Mesodermal cell (in vitro differentiated cells): ENCODE data around the gene BIRC3.
"Not testable (repeated sequence)": the region's sequence is repeated elsewhere in the genome, so short reads cannot be mapped to it uniquely, and the experiment has no call there.

Source experiments
- H3K27ac ChIP-seq: 2 replicates; pipeline ENCODE4 v1.7.0; 2013; ENCODE audit warnings: mild to moderate bottlenecking, low read depth, low read length, moderate library complexity; ENCODE audit not compliant: severe bottlenecking
- H3K36me3 ChIP-seq: 2 replicates; pipeline ENCODE4 v1.7.1; 2013; ENCODE audit warnings: mild to moderate bottlenecking, low read length, moderate library complexity; ENCODE audit not compliant: control insufficient read depth, insufficient read depth
- H3K4me1 ChIP-seq: one replicate; pipeline ENCODE4 v1.7.1; 2013; ENCODE audit warnings: mild to moderate bottlenecking, low read length; ENCODE audit not compliant: insufficient read depth, control insufficient read depth, poor library complexity, severe bottlenecking
- H3K4me3 ChIP-seq: 2 replicates; pipeline ENCODE4 v1.7.0; 2013; ENCODE audit warnings: low read length, control low read depth, mild to moderate bottlenecking; ENCODE audit not compliant: insufficient read depth, poor library complexity, severe bottlenecking; ENCODE audit errors: extremely low read depth
- H3K9me3 ChIP-seq: 2 replicates; pipeline ENCODE4 v1.7.1; 2013; ENCODE audit warnings: mild to moderate bottlenecking, low read length, moderate library complexity; ENCODE audit not compliant: control insufficient read depth
- WGBS, 2 experiments: methylation state at CpG; one replicate each; pipeline ENCODE4 v1.1.5; 2013; ENCODE audit warnings: missing lambda C conversion rate in 2 of 2; ENCODE audit not compliant: insufficient coverage in 2 of 2; 5-methylcytosine and 5-hydroxymethylcytosine counted together

Gene BIRC3

DNA sequence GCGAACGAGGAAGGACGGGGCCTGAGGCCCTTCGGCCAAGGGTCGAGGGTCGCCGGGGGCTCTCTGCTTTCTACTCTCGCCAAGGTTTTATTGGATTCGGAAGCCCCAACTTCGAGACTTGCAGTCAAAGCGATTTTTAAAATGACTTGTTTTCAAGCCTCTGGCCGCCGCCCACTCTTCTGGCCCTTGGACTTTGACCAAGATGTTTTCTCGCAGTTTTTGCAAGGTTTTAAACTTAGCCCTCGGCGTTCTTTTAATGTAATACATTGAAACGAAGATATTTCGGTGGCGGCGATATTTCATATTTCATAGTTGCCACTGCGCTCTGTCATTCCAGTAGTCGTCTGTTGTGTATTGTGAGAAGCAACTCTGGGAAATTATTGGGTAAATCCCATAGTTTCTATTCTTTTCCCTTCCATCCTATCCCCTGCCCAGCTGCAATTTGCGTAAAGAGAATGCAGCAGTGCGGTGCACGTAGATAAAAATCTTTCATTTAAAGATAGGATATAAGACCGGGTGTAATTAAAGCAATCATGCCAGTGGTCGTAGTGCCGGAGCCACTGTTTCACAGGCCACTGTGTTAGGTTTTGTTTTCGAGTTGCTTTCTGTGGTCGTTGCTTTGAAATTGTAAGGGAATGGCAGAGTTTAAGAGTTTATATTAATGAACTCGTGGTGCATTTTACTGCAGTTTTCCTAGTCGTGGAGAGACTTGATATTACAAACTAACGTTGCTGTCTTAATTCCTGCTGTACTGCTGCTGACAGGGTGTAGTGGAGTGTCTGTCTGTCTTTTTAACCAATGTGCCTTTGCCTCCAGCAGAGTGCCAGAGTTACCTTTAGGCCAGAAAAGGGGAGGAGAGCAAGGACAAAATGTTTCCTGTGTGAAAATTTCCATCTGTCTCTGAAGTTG lies 30.4 kb downstream of the BIRC3 start:
- H3K36me3 ChIP-seq: peaks cover 26% of the 10 kb centered on the region
- H3K27ac ChIP-seq: peak overlapping the region; percentile 98
- H3K9me3 ChIP-seq: no peaks in the 10 kb centered on the region
- H3K4me1 ChIP-seq: peaks cover 15% of the 10 kb centered on the region
- WGBS, 2 experiments: 0 to 2% methylated on average over 26 to 28 of the region's 33 CpGs
- peak overlapping the region; percentile 89 for H3K4me3 ChIP-seq

DNA sequence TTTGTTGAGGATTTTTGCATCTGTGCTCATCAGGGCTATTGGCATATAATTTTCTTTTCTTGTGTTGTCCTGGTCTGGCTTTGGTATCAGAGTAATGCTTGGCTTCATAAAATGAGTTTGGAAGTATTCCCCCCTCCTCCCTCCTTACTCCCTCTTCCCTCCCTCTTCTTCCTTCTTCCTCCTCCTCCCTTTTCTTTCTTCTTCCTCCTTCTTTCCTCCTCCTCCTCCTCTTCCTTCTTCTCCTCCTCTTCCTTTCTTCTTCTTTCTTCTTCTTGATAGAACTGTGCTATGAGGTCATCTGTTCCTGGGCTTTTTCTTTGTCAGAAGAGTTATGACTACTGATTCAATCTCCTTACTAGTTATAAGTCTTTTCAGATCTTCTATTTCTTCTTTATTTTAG lies 39.8 kb downstream of the BIRC3 start:
- Histone ChIP-seq H3K36me3 (peaks cover 84% of the 10 kb centered on the region), H3K9me3 (no peaks in the 10 kb centered on the region), H3K4me1 (no peaks in the 10 kb centered on the region), H3K4me3 (no peak overlapping the region), H3K27ac (no peak overlapping the region)

DNA sequence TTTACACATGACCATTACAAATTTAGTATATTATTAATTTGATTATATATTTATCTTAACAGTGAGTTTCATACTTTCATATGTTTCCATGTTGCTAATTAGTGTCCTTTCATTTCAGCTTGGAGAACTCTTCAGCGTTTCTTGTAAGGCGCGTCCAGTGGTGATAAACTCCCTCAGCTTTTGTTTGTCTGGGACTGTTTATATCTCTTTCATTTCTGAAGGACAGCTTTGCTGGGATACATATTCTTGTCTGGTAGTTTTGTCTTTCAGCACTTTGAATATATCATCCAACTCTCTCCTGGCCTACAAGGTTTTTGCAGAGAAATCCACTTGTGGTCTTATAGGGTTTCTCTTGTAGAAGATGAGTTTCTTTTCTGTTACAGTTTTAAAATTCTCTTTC lies 42.1 kb downstream of the BIRC3 start:
- 100% methylated on average over 1 of the region's 3 CpGs; no CpG with 5 or more reads in 1 of the 2 experiments for WGBS, 2 experiments
- no peak overlapping the region for H3K4me3 ChIP-seq
- no peaks in the 10 kb centered on the region for H3K9me3 ChIP-seq
- H3K4me1 ChIP-seq: no peaks in the 10 kb centered on the region
- H3K27ac ChIP-seq: no peak overlapping the region
- H3K36me3 ChIP-seq: peaks cover 77% of the 10 kb centered on the region

DNA sequence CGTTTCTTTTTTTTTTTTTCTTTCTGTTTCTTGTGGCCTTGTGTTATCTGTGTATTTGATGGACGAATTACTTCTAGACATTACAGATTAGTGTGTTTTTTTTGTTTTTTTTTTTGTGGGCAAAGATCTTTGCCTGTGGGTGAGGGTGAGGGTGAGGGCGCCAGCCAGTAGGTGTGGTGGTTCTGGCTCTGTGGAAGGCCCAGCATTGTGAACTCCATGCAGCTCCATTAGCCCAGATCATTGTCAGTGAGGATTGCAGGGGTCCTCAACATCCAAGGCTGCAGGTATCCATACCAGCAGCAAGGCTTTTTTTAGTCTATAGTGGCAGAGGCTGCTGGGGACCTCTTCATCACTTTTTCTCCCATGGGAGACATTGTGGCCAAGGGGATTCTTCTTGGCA lies 43.4 kb downstream of the BIRC3 start:
- no peaks in the 10 kb centered on the region for H3K9me3 ChIP-seq
- H3K4me1 ChIP-seq: no peaks in the 10 kb centered on the region
- no CpG with 5 or more reads among the region's 3 CpGs for WGBS, 2 experiments
- H3K36me3 ChIP-seq: peaks cover 77% of the 10 kb centered on the region
- no peak overlapping the region for H3K4me3 ChIP-seq
- no peak overlapping the region for H3K27ac ChIP-seq

DNA sequence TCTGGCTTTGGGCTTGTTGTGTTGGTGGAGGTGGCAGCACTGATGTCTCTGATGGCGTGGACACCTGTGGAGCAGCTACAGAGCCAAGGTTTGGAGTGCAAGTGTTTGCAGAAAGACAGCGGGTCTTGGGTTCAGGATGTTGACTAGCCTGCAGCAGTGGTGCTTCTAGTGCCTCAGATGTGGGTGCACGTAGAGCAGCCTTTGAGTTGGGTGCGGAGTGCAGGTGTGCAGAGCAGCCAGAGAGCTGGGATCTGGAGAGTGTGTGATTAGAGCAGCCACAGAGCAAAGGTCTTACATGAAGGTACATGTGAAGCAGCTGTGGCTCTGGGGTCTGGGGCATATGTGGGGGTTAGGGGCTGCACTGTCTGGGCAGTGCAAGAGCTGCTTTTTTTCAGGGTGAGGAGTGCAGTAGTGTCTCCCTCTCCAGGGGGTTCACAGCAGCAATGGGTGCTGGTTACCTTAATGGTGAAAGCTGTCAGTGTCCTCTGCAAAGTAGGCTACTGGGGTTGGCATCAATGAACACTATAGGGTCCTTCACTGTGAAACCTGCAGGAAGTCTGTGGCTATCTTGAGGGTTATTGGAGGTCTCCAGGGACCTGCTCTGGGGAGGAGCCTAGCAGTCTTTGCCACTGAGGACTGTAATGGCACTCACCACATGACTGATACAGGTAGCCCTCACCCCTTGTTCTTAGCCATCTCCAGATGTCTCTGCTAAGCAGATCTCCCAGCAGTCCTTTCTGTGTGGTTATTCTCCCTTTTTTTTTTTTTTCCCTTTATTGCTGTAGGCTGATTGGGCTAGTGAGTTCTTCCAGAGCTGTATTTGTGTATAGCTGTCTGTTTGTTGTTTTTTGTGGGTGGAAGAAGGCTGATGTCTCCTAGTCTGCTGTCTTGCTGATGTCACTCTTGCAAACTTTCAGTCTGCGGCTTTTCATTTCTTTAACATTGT lies 44.1 kb downstream of the BIRC3 start:
- 94 to 100% methylated on average over 4 to 5 of the region's 5 CpGs for WGBS, 2 experiments
- Histone ChIP-seq H3K9me3 (no peaks in the 10 kb centered on the region), H3K4me1 (no peaks in the 10 kb centered on the region), H3K36me3 (peaks cover 77% of the 10 kb centered on the region), H3K27ac (no peak overlapping the region), H3K4me3 (no peak overlapping the region)

DNA sequence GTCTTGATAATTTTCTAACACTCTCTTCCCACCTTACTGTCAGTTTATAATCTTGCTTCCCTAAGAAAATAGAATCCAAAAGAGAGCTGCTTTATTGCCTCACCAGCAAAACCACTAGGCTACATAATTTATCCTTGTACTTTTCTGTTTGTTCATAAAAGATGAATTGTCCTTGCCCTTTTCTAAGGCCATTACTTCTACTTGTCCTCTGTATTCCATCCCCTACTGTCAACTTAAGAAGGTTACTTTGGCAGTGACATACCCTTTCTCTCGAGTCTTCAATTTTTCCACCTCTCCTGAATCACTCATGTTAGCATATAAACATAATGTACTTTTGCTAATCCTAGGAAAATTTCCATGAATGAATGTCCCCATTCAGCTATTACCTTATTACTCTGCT lies 47.7 kb downstream of the BIRC3 start:
- Histone ChIP-seq H3K27ac (no peak overlapping the region), H3K9me3 (no peaks in the 10 kb centered on the region), H3K4me1 (no peaks in the 10 kb centered on the region), H3K36me3 (peaks cover 78% of the 10 kb centered on the region), H3K4me3 (no peak overlapping the region)
- 100% methylated on average over 1 of the region's 1 CpG; no CpG with 5 or more reads in 1 of the 2 experiments for WGBS, 2 experiments

DNA sequence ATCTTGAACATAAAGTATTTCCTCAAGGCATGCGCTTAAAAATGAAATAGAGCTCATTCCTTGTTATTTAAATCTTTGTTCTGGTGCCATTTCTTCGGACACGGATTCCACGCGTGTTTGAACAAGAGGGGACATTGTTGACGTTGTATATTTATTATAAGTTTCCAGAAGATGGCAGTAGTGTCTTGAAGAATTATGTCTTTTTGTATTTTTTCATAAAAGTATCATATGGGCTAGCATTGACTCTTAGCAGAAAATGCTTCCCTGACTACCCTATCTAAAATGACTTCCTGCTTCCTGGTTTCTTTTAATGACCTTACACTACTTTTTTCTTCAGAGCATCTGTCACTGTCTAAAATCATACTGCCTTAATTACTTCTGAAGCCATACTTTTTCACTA lies 50.1 kb downstream of the BIRC3 start:
- Histone ChIP-seq H3K9me3 (no peaks in the 10 kb centered on the region), H3K27ac (peak overlapping the region; percentile 12), H3K4me1 (no peaks in the 10 kb centered on the region), H3K4me3 (no peak overlapping the region), H3K36me3 (peaks cover 59% of the 10 kb centered on the region)
- WGBS, 2 experiments: 100% methylated on average over 3 of the region's 6 CpGs; no CpG with 5 or more reads in 1 of the 2 experiments

DNA sequence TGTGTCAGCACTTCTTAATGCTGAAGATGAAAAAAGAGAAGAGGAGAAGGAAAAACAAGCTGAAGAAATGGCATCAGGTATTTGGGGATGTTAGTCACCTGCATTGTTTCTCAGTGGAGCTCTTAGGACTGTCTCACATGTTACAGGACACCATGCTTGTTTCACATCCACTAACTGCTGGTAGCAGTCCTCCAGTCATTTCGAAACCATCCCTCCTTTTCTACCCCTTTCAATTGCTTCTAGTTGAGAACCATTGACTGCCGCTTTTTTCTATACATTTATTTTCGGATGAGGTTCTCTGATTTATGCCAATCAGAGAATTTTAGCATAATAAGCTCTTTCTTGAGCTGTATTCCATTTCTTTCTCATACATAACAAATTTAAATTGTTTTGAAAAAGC lies 51.2 kb downstream of the BIRC3 start:
- Histone ChIP-seq H3K9me3 (no peaks in the 10 kb centered on the region), H3K4me1 (no peaks in the 10 kb centered on the region), H3K27ac (no peak overlapping the region), H3K4me3 (no peak overlapping the region), H3K36me3 (peaks cover 54% of the 10 kb centered on the region)
- WGBS, 2 experiments: 100% methylated on average over 1 to 3 of the region's 3 CpGs

DNA sequence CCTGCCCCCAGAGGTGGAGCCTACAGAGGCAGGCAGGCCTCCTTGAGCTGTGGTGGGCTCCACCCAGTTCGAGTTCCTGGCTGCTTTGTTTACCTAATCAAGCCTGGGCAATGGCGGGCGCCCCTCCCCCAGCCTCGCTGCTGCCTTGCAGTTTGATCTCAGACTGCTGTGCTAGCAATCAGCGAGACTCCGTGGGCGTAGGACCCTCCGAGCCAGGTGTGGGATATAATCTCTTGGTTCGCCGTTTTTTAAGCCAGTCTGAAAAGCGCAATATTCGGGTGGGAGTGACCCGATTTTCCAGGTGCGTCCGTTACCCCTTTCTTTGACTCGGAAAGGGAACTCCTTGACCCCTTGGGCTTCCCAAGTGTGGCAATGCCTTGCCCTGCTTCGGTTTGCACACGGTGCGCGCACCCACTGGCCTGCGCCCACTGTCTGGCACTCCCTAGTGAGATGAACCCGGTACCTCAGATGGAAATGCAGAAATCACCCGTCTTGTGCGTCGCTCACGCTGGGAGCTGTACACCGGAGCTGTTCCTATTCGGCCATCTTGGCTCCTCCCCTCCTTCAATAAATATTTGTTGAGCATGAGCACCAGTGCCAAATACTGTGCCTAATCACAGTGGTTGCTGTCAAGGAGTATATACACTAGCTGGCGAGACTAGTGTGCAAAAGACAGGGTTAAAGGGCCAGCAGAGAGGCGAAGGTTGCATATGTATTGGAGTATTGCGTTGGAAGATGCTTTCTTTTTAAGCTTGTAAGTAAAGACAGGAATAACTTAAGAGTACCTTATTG lies 57.5 kb downstream of the BIRC3 start:
- not testable (repeated sequence) for H3K9me3 ChIP-seq, H3K4me3 ChIP-seq, H3K4me1 ChIP-seq, H3K27ac ChIP-seq
- 47 to 71% methylated on average over 11 to 26 of the region's 31 CpGs for WGBS, 2 experiments
- peaks cover 39% of the 10 kb centered on the region for H3K36me3 ChIP-seq

DNA sequence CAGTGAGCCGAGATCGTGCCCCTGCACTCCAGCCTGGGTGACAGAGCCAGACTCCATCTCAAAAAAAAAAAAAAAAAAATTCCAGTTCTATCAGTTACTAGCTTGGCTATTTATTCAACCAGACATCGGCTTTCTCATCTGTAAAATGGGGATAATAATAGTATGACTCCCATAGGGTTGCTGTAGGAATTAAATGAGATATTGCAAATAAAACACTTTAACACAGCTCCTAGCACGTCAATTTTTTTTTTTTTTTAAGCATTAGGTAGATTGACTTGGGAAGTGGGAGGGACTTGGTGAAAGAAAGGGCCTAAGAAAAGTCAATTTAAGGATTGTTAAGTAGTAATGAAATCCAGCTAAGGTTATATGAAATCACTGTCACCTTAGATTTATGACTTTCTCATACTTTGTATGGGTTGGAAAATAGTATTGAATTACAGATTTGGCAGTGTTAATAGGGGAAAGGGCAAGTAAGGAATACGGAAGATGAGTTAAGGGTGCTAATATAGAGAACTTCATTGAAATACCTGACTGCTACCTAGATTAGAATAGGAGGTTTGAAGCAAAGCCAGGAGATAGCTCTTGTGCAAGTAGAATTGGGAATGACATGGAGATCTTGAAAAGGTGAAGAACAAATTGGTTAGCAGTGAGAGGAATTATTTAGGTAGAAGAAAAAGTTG lies 58.6 kb downstream of the BIRC3 start:
- Histone ChIP-seq H3K4me3 (no peak overlapping the region), H3K36me3 (peaks cover 50% of the 10 kb centered on the region), H3K27ac (no peak overlapping the region), H3K4me1 (no peaks in the 10 kb centered on the region), H3K9me3 (no peaks in the 10 kb centered on the region)
- WGBS, 2 experiments: 92 to 95% methylated on average over 3 of the region's 5 CpGs
